ENCODE data around the gene RGS5.

Gene RGS5

GRCh38 chr1:163145435-163145834 is 57.3 kb downstream of the RGS5 start:
- DNase-seq (ENCODE audit: low read depth in 2 of 2, low spot score in 1 of 2), result no peak

GRCh38 chr1:163144418-163144817 is 58.3 kb downstream of the RGS5 start:
- DNase-seq (ENCODE audit: low read depth in 2 of 2, low spot score in 1 of 2), result no peak

GRCh38 chr1:163142152-163142551 is 60.6 kb downstream of the RGS5 start:
- DNase-seq (ENCODE audit: low read depth in 2 of 2, low spot score in 1 of 2), result no peak

- no peak for DNase-seq (ENCODE audit: low read depth in 2 of 2, low spot score in 1 of 2)
Observed at GRCh38 chr1:163141556-163141955, 61.2 kb downstream of the RGS5 start.

GRCh38 chr1:163137556-163138265 is 65.0 kb downstream of the RGS5 start:
- DNase-seq (ENCODE audit: low read depth in 2 of 2, low spot score in 1 of 2), result no peak

GRCh38 chr1:163131981-163132380 is 70.7 kb downstream of the RGS5 start:
- DNase-seq (ENCODE audit: low read depth in 2 of 2, low spot score in 1 of 2), result no peak

- DNase-seq (ENCODE audit: low read depth in 2 of 2, low spot score in 1 of 2), result no peak
Observed at GRCh38 chr1:163130225-163130856, 72.4 kb downstream of the RGS5 start.

- DNase-seq (ENCODE audit: low read depth in 2 of 2, low spot score in 1 of 2), result no peak
Observed at GRCh38 chr1:163128282-163128681, 74.4 kb downstream of the RGS5 start.

- no peak for DNase-seq (ENCODE audit: low read depth in 2 of 2, low spot score in 1 of 2)
Observed at GRCh38 chr1:163124812-163125211, 77.9 kb downstream of the RGS5 start.

GRCh38 chr1:163120372-163120771 is 82.3 kb downstream of the RGS5 start:
- no peak for DNase-seq (ENCODE audit: low read depth in 2 of 2, low spot score in 1 of 2)

- DNase-seq (ENCODE audit: low read depth in 2 of 2, low spot score in 1 of 2), result no peak
Observed at GRCh38 chr1:163119707-163120106, 83.0 kb downstream of the RGS5 start.

GRCh38 chr1:163115887-163116286 is 86.8 kb downstream of the RGS5 start:
- DNase-seq (ENCODE audit: low read depth in 2 of 2, low spot score in 1 of 2), result no peak

GRCh38 chr1:163107655-163108054 is 95.1 kb downstream of the RGS5 start:
- no peak for DNase-seq (ENCODE audit: low read depth in 2 of 2, low spot score in 1 of 2)

GRCh38 chr1:163106364-163106987 is 96.2 kb downstream of the RGS5 start:
- no peak for DNase-seq (ENCODE audit: low read depth in 2 of 2, low spot score in 1 of 2)

GRCh38 chr1:163104385-163105099 is 98.2 kb downstream of the RGS5 start:
- no peak for DNase-seq (ENCODE audit: low read depth in 2 of 2, low spot score in 1 of 2)

GRCh38 chr1:163102590-163102989 is 100.1 kb downstream of the RGS5 start:
- DNase-seq (ENCODE audit: low read depth in 2 of 2, low spot score in 1 of 2), result no peak

- no peak for DNase-seq (ENCODE audit: low read depth in 2 of 2, low spot score in 1 of 2)
Observed at GRCh38 chr1:163095213-163095612, 107.5 kb downstream of the RGS5 start.

GRCh38 chr1:163094589-163094988 is 108.1 kb downstream of the RGS5 start:
- no peak for DNase-seq (ENCODE audit: low read depth in 2 of 2, low spot score in 1 of 2)

- no peak for DNase-seq (ENCODE audit: low read depth in 2 of 2, low spot score in 1 of 2)
Observed at GRCh38 chr1:163094182-163094581, 108.5 kb downstream of the RGS5 start.

GRCh38 chr1:163093579-163093978 is 109.1 kb downstream of the RGS5 start:
- DNase-seq (ENCODE audit: low read depth in 2 of 2, low spot score in 1 of 2), result no peak

- no peak for DNase-seq (ENCODE audit: low read depth in 2 of 2, low spot score in 1 of 2)
Observed at GRCh38 chr1:163093169-163093568, 109.5 kb downstream of the RGS5 start.

All from stimulated activated CD8-positive, alpha-beta memory T cell treated with anti-CD3 and anti-CD28 coated beads, Interleukin-4, amount 100 ng/mL, for 4 hours (primary cell).